Spleen (tissue), 7 donors: ENCODE measurements around the gene NT5E.

Experiments used
- CTCF ChIP-seq, 11 experiments: fragments of 200-600 bp in 7 of 11; fragments of 450-650 bp in 4 of 11; sonication (generic) in 4 of 11; IDR thresholded peaks in 8 of 11; conservative IDR thresholded peaks in 3 of 11; 1 replicate in 7 of 11; 2 replicates in 4 of 11; pipeline versions ENCODE4 v1.4.0 to v1.8.0; 2016 to 2021; ENCODE audit warnings: antibody characterized with exemption in 11 of 11, inconsistent platforms in 4 of 11, mild to moderate bottlenecking in 1 of 11
- POLR2A ChIP-seq, 3 donors: fragments of 450-650 bp; IDR thresholded peaks; one replicate each; pipeline ENCODE4 v1.5.1; 2017; ENCODE audit warnings: antibody characterized with exemption in 3 of 3, mild to moderate bottlenecking in 1 of 3
- donor health status: DM: no; HTN: no; CAD: no; lungs with moderate emphysema.
- donor health status: DM: no; HTN: no; CAD: no.
- donor health status: DM: no; HTN: no; CAD: no.

- no peak for TF ChIP-seq CTCF (IDR thresholded peaks at IDR 0.05 in 8 of 11, conservative IDR thresholded peaks at IDR 0.05 in 3 of 11)
- no peak for TF ChIP-seq POLR2A (IDR thresholded peaks at IDR 0.05)
Observed at GRCh38 chr6:85516168-85516567, 66.3 kb downstream of the NT5E start.
